Stimulated activated CD4-positive, alpha-beta T cell treated with anti-CD3 and anti-CD28 coated beads, Interleukin-1b, Interleukin-23, amount 100 ng/mL, for 48 hours (primary cell): Measurements from ENCODE around the gene SLC23A2.
"Not testable (repeated sequence)": the region's sequence is repeated elsewhere in the genome, so short reads cannot be mapped to it uniquely, and the experiment has no call there.

Experiments
- DNase-seq: peaks from one replicate; pipeline ENCODE4 v3.0.0-alpha.2; 2020

The SLC23A2 gene

DNA sequence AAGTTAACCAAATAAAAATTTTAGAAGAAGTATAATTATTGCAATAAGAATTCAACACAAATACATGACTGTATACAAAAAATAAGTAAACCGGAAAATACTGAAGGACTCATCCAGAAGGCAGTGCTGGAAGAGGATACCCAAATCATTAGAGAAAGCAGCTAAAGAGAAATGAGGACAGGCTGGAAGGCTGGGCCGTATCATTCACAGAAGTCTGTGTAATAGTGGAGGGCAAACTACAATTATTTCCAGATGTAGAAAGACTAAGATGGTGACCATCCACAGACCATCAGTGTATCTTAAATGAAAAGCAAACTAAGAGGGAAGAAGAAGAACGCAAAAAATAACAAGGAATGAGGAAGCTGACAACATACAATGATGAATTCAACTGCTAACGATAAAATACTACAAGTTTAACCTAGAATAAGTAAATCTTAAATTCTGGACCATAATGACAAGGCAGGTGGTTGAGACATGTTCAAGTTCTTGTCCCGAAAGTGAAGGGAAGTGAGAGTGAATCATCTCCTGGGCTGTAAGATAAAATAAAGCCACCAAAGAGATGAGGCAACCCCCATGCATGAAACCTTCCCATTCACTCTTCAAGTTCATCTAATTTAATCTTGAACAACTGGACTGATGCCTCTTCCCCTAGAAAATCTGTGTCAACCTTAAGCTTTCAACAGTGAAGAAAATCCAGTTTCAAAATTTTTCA lies 71.5 kb downstream of the SLC23A2 start:
- no peak for DNase-seq

DNA sequence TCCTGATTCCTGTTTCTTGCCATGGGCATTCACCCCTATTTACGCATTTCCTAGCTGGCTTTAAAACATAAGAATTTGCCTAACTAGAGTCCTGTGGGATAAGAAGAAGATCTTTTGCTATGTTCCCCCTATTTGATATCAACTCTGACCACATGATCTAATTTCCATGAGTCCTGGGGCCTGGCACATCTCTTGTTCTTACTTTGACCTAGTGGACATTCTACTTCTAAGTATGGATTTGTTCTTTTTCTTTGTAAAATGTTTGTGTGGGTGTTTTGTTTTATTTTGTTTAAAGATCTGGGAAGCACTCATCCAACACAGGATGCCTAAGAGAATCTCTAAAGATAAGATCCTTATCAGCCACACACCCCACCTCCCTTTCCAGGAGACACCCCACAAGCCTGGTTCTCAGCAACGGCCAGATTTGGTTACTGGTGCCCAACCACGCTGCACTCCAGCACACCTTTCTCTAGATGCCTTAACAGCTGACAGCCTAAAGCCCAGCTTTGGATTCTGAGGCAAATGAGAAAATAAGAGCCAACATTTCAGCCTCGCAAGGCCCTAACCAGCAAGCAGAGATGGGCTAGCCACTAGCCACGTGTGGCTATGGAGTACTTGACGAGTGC lies 74.7 kb downstream of the SLC23A2 start:
- DNase-seq: no peak

DNA sequence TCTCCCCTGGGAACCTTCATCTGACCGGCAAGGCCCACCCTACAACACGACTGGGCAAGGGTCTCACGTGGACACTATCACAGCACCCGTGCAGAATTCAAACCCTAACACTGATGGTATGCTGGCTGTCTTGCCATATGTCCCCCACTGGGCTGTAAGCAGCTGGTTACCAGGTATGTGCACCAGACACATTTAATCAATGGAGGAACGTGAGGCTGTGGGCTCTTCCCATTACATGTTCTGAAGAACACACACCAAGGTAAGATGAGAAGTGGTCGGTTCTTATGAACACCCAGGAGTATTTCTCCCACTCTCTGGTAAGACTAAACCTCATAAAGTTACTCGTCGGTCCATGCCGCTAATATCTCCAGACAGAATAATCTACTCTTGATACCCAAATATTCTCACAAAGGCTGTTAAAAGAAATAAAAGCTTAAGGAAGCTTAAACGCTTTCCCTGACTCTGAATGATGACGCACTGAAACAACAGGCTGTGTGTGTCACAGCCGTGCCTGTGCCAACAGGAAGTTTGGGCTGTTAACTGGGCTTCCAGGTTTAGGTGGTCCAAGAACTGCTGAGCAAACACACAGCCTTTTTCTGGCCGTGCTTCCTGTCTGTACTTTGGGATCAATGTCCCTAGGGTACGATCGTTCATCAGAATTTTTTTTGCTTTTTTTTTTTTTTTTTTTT lies 75.3 kb downstream of the SLC23A2 start:
- DNase-seq: no peak

GRCh38 chr20:4924446-4924845 lies 76.9 kb downstream of the SLC23A2 start:
- DNase-seq: no peak

DNA sequence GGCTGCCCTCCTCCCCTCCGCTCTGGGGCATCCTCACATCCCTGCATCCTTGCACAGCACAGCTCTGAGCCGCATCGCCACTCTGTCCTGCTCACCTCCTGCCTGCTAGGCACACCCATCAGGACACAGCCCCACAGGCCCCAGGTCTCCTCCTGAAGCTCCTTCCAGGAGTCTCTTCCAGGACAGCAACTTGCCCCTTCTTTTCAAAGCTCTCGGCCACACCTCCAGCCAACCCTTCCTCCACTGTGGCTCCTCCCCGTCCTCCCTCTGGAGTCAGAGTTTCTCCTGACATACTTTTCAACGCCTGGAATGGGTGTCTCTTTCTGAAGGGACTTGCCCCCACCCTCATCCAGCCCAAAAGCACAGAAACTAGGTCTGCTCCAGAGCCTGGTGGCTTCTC lies 77.3 kb downstream of the SLC23A2 start:
- no peak for DNase-seq

GRCh38 chr20:4922186-4922585 lies 79.1 kb downstream of the SLC23A2 start:
- no peak for DNase-seq

- not testable (repeated sequence) for DNase-seq
These were observed 80.0 kb downstream of the SLC23A2 start for GRCh38 chr20:4921271-4921670.

GRCh38 chr20:4920655-4921054 lies 80.7 kb downstream of the SLC23A2 start:
- DNase-seq: no peak

DNA sequence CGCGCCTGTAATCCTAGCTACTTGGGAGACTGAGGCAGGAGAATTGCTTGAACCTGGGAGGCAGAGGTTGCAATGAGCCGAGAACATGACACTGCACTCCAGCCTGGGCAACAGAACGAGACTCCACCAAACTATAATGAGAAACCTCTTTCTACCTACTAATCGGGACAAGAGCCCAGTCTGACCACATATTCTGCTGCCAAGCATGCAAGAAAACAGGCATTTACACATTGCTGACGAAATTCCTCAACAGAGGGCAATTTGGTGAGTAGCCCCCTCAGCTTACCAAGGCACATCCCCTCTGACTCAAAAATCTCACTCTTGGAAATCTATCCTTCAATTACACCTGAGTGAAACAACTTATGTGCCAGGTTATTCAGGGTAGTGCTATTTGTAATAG lies 81.2 kb downstream of the SLC23A2 start:
- DNase-seq: no peak

GRCh38 chr20:4919047-4919704 lies 82.1 kb downstream of the SLC23A2 start:
- no peak for DNase-seq

DNA sequence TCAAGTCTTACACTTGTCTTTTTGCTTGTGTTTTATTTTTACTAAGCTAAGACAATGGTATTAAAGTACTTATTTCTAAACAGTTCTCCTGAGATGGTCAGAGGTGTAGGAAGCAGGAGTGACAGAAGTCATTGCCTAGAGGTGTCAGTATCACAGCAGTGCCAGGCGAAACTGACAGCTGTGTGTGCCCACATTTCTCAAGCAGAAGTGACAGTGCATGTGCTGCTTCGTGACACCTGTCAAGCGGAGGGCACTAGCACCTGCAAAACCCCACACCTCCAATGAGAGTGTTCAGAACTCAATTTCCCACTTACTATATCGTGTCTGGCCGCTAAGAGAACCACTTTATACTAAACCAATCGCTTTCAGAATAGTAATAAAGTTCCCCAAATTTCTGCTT lies 82.8 kb downstream of the SLC23A2 start:
- DNase-seq: no peak

- no peak for DNase-seq
These were observed 84.1 kb downstream of the SLC23A2 start for GRCh38 chr20:4916971-4917881.

DNA sequence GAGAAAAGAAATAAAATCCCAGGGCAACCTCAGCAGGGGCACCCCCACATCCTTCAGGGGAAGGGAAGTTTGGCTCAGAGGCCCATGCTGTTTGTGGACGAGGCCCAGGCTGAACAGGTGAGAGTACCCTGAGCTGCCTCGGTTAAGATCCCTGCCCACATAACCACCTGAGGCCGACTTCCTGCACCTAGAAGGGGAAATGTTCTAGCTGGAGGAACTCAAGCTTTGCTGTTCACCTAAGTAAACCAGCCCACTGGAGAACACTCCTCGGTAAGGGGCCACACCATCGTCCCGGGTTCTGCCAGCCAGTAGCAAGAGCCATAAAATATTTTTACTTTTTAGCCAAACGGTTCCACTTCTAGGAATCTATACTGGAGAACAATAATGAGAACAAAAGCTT lies 88.2 kb downstream of the SLC23A2 start:
- DNase-seq: no peak

DNA sequence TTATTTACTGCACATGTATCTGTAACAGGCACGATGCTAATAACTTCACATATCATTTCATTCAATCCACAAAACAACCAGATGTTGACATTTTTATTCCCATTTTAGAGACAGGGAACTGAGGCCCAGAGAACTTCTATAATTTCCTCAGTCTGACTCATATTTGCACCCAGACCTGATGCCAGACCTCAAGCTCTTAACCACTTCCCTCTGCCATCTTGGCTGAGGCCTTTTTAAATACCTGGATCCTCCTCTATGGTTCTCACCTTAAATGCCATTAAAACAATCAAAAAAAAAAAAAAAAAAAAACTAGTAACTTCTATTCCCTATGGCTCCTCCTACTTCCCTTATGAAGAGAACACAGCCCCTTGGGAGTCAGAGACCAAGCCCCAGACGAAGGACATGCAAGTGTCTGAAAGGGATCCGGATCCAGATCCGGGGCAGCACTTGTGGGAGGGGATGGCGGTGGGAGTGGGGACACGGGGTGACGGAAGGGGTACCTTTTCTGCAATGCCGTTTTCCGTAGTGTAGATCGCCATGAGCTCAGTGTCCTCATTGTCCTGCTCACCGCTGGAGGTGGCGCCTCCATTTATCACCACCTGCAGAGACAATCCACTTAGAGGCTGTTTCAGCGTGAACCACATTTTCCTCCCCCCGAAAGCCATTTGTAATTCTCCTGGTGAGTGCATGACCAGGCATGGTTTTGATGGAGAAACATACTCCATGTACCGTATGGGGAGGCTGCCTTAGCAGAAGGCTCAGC lies 88.7 kb downstream of the SLC23A2 start:
- no peak for DNase-seq

- no peak for DNase-seq
These were observed 90.4 kb downstream of the SLC23A2 start for GRCh38 chr20:4910951-4911350.

DNA sequence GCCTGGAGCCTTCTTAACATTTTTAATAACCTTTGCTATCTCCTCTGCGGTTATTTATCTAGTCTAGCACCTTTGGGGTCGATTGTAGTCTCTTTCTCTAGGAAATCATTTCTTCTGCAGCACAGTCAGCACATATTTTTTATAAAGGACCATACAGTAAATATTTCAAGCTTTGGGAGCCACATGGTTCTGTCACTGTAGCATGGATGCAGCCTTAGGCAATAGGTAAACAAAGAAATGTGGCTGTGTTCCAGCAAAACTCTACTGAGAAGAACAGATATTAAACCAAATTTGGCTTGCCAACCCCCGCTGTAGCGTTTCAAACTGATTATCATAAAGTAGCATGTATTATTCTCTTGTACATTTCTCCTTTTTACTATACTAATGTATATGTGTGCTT lies 95.7 kb downstream of the SLC23A2 start:
- no peak for DNase-seq

- DNase-seq: no peak
These were observed 96.1 kb downstream of the SLC23A2 start for GRCh38 chr20:4905195-4905594.

DNA sequence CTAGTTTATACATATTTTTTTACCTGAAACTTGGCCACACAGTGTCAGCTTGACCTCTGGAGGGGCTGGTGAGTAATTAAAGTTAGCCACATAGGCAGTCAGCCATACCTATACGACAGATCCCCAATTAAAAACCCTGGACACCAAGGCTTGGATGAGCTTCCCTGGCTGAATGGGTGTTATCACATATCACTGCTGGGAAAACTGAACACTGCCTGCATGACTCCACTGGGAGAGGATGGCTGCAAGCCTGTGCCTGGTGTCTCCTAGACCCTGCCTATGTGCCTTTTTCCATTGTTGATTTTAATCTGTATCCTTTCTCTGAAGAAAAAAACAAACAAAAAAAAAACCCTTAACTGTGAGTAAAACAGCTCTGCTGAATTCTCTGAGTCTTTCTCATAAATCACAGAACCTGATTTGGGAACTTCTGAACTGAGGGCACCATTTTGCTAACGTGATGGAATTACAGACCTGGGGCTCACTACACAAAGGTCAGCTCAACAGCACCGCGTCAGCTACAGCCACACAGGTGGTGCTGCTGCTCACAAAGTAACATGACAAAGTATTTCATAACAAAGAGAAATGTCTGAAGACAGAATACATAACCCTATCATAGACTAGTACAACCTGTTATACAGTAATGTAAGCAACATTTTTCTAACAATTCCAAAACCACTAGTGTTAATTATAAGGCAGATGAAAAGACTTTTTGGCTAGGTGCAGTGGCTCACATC lies 97.0 kb downstream of the SLC23A2 start:
- no peak for DNase-seq

GRCh38 chr20:4902788-4903187 lies 98.5 kb downstream of the SLC23A2 start:
- no peak for DNase-seq

GRCh38 chr20:4901031-4901818 lies 100.1 kb downstream of the SLC23A2 start:
- no peak for DNase-seq
